Neural cell (in vitro differentiated cells): ENCODE data around the gene FAF1.

Experiments used
- EZH2 ChIP-seq: fragments of 200-600, 300-800 bp; shearing (Covaris generic), sonication (generic); IDR thresholded peaks from 2 replicates; pipeline ENCODE4 v1.6.1; 2014; ENCODE audit warnings: antibody characterized with exemption, low read length, borderline replicate concordance, mild to moderate bottlenecking; ENCODE audit not compliant: insufficient read depth, poor library complexity, severe bottlenecking
- MXI1 ChIP-seq: fragments of 450-650 bp; conservative IDR thresholded peaks from 2 replicates; pipeline ENCODE4 v1.6.1; 2014; ENCODE audit warnings: antibody characterized with exemption, mild to moderate bottlenecking; ENCODE audit not compliant: poor library complexity, severe bottlenecking
- POLR2AphosphoS5 ChIP-seq: IDR thresholded peaks from 2 replicates; pipeline ENCODE4 v1.6.1; 2012
- RAD21 ChIP-seq: fragments of 450-650 bp; conservative IDR thresholded peaks from 2 replicates; pipeline ENCODE4 v1.6.1; 2014; ENCODE audit warnings: antibody characterized with exemption, mild to moderate bottlenecking, moderate library complexity
- REST ChIP-seq: IDR thresholded peaks from 2 replicates; pipeline ENCODE4 v1.6.1; 2012; ENCODE audit warnings: borderline replicate concordance
- TF ChIP-seq, protein P1 (sequence below): fragments of 450-650 bp; IDR thresholded peaks from 2 replicates; pipeline ENCODE4 v1.5.1; 2014; ENCODE audit warnings: antibody characterized with exemption, mild to moderate bottlenecking, moderate library complexity; ENCODE audit not compliant: poor library complexity, severe bottlenecking

- no peak for TF ChIP-seq POLR2AphosphoS5
- no peak for TF ChIP-seq EZH2
- TF ChIP-seq, protein P1, sequence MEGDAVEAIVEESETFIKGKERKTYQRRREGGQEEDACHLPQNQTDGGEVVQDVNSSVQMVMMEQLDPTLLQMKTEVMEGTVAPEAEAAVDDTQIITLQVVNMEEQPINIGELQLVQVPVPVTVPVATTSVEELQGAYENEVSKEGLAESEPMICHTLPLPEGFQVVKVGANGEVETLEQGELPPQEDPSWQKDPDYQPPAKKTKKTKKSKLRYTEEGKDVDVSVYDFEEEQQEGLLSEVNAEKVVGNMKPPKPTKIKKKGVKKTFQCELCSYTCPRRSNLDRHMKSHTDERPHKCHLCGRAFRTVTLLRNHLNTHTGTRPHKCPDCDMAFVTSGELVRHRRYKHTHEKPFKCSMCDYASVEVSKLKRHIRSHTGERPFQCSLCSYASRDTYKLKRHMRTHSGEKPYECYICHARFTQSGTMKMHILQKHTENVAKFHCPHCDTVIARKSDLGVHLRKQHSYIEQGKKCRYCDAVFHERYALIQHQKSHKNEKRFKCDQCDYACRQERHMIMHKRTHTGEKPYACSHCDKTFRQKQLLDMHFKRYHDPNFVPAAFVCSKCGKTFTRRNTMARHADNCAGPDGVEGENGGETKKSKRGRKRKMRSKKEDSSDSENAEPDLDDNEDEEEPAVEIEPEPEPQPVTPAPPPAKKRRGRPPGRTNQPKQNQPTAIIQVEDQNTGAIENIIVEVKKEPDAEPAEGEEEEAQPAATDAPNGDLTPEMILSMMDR, result no peak
- no peak for TF ChIP-seq MXI1
- TF ChIP-seq REST, result no peak
- TF ChIP-seq RAD21, result no peak
Measured at GRCh38 chr1:50920409-50920808, 39.7 kb downstream of the FAF1 start.
